PFSK-1 (cell line): Measurements from ENCODE around the gene ELL2.

Experiments
- POLR2AphosphoS5 ChIP-seq: IDR thresholded peaks from 2 replicates; pipeline ENCODE4 v1.6.1; 2012; ENCODE audit warnings: low read depth, mild to moderate bottlenecking, control low read depth, low read length, moderate library complexity
- TF ChIP-seq, protein P1 (sequence below), 2 experiments: IDR thresholded peaks; 2 replicates each; pipeline versions ENCODE4 v1.6.1 to v1.8.0; 2011 to 2012; ENCODE audit warnings: low read depth in 2 of 2, low read length in 2 of 2, control low read depth in 1 of 2, inconsistent platforms in 1 of 2, mild to moderate bottlenecking in 1 of 2, moderate library complexity in 1 of 2; ENCODE audit not compliant: insufficient read depth in 1 of 2

GRCh38 chr5:95838556-95838955, 123.1 kb downstream of the ELL2 start:
- TF ChIP-seq, protein P1, sequence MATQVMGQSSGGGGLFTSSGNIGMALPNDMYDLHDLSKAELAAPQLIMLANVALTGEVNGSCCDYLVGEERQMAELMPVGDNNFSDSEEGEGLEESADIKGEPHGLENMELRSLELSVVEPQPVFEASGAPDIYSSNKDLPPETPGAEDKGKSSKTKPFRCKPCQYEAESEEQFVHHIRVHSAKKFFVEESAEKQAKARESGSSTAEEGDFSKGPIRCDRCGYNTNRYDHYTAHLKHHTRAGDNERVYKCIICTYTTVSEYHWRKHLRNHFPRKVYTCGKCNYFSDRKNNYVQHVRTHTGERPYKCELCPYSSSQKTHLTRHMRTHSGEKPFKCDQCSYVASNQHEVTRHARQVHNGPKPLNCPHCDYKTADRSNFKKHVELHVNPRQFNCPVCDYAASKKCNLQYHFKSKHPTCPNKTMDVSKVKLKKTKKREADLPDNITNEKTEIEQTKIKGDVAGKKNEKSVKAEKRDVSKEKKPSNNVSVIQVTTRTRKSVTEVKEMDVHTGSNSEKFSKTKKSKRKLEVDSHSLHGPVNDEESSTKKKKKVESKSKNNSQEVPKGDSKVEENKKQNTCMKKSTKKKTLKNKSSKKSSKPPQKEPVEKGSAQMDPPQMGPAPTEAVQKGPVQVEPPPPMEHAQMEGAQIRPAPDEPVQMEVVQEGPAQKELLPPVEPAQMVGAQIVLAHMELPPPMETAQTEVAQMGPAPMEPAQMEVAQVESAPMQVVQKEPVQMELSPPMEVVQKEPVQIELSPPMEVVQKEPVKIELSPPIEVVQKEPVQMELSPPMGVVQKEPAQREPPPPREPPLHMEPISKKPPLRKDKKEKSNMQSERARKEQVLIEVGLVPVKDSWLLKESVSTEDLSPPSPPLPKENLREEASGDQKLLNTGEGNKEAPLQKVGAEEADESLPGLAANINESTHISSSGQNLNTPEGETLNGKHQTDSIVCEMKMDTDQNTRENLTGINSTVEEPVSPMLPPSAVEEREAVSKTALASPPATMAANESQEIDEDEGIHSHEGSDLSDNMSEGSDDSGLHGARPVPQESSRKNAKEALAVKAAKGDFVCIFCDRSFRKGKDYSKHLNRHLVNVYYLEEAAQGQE (IDR thresholded peaks at IDR 0.05; ENCODE audit: insufficient read depth in 1 of 2, low read depth in 2 of 2, low read length in 2 of 2) = no peak
- TF ChIP-seq POLR2AphosphoS5 = no peak
